ENCODE measurements around the gene ZNF839. TPM values are rescaled to one million over a fixed set of nuclear protein-coding genes. Genes with fewer than 3 reads are reported as not detected.

Gene ZNF839
- total RNA-seq, 1 donor from 2014 or later = 10.1 TPM

- peaks cover 14% of the 10 kb centered on the region for H3K4me1 ChIP-seq
- no peaks in the 10 kb centered on the region for H3K9me3 ChIP-seq
- DNase-seq (no peak), ATAC-seq (no peak)
- H3K27ac ChIP-seq = no peak overlapping the region
- no peak overlapping the region for H3K4me3 ChIP-seq
- TF ChIP-seq, protein P1, sequence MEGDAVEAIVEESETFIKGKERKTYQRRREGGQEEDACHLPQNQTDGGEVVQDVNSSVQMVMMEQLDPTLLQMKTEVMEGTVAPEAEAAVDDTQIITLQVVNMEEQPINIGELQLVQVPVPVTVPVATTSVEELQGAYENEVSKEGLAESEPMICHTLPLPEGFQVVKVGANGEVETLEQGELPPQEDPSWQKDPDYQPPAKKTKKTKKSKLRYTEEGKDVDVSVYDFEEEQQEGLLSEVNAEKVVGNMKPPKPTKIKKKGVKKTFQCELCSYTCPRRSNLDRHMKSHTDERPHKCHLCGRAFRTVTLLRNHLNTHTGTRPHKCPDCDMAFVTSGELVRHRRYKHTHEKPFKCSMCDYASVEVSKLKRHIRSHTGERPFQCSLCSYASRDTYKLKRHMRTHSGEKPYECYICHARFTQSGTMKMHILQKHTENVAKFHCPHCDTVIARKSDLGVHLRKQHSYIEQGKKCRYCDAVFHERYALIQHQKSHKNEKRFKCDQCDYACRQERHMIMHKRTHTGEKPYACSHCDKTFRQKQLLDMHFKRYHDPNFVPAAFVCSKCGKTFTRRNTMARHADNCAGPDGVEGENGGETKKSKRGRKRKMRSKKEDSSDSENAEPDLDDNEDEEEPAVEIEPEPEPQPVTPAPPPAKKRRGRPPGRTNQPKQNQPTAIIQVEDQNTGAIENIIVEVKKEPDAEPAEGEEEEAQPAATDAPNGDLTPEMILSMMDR (IDR thresholded peaks at IDR 0.05) = no peak
- no peaks in the 10 kb centered on the region for H3K36me3 ChIP-seq
- no peaks in the 10 kb centered on the region for H3K27me3 ChIP-seq
- intact Hi-C loops (cut with DNase I) = loop anchor here (2.0 kb wide), 1 partner anchor 80 kb away; no protein-coding TSS in a partner anchor
Observed at GRCh38 chr14:102315121-102315520, 4.4 kb upstream of the ZNF839 start.

- peaks cover 21% of the 10 kb centered on the region for H3K4me1 ChIP-seq
- DNase-seq = no peak
- ATAC-seq = no peak
Observed at GRCh38 chr14:102316338-102316742, 3.2 kb upstream of the ZNF839 start.

GRCh38 chr14:102316743-102317563, 2.6 kb upstream of the ZNF839 start:
- Histone ChIP-seq H3K27ac (peak overlapping the region; percentile 64), H3K36me3 (no peaks in the 10 kb centered on the region), H3K4me1 (peaks cover 21% of the 10 kb centered on the region), H3K9me3 (no peaks in the 10 kb centered on the region), H3K27me3 (no peaks in the 10 kb centered on the region), H3K4me3 (peak overlapping the region; percentile 56)
- TF ChIP-seq, protein P1 (IDR thresholded peaks at IDR 0.05) = peak; percentile 74
- DNase-seq (peak; percentile 96), ATAC-seq (peak; percentile 83)
- intact Hi-C loops (cut with DNase I) = no loop called here

More at GRCh38 chr14:102316338-102316742, 3.2 kb upstream of the ZNF839 start:
- no peaks in the 10 kb centered on the region for H3K36me3 ChIP-seq
- intact Hi-C loops (cut with DNase I) = no loop called here
- H3K4me3 ChIP-seq = peak overlapping the region; percentile 56
- TF ChIP-seq, protein P1 (IDR thresholded peaks at IDR 0.05) = no peak
- H3K9me3 ChIP-seq = no peaks in the 10 kb centered on the region
- no peaks in the 10 kb centered on the region for H3K27me3 ChIP-seq
- peak overlapping the region; percentile 56 for H3K27ac ChIP-seq

- Histone ChIP-seq H3K27me3 (no peaks in the 10 kb centered on the region), H3K27ac (peak overlapping the region; percentile 64), H3K9me3 (no peaks in the 10 kb centered on the region), H3K36me3 (no peaks in the 10 kb centered on the region), H3K4me1 (peaks cover 21% of the 10 kb centered on the region), H3K4me3 (peak overlapping the region; percentile 56)
- ATAC-seq = no peak
- intact Hi-C loops (cut with DNase I) = no loop called here
- no peak for DNase-seq
- TF ChIP-seq, protein P1 (IDR thresholded peaks at IDR 0.05) = peak; percentile 10
Observed at GRCh38 chr14:102317564-102318248, 1.8 kb upstream of the ZNF839 start.

DNA sequence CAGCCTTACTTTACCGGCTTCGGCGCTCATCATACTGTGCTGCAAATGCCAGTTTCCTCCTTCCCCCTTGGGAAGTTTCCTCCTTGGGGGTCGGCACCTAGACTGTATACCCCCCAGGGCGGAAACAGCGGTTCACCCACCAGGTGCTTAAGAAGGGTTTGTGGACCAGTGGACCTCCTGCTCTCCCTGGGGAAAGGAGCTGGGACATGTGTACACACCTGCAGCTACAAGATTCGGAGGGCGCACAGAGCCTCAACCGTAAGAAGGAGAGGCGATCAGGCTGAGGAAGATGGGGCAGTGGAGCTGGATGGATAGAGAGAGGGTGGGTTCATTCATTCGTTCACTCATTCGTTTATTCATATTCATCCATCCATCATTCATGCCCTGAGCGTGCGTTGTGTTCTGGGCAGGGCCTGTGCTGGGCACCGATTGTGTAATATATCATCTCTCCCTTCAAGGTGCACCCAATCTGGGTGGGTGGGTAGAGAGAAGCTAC, 717 bp upstream of the ZNF839 start:
- H3K27ac ChIP-seq = peak overlapping the region; percentile 95
- peak overlapping the region; percentile 77 for H3K4me3 ChIP-seq
- H3K4me1 ChIP-seq = peaks cover 21% of the 10 kb centered on the region
- no peaks in the 10 kb centered on the region for H3K36me3 ChIP-seq
- no peaks in the 10 kb centered on the region for H3K9me3 ChIP-seq
- intact Hi-C loops (cut with DNase I) = no loop called here
- ATAC-seq = no peak
- TF ChIP-seq, protein P1 (IDR thresholded peaks at IDR 0.05) = no peak
- no peak for DNase-seq
- H3K27me3 ChIP-seq = no peaks in the 10 kb centered on the region
